Inflammatory macrophage (primary cell): ENCODE data around the gene TEX52.
A peak's percentile ranks its signal among the peaks of the same experiment; 100 is the strongest.
"Not testable (repeated sequence)": the region's sequence is repeated elsewhere in the genome, so short reads cannot be mapped to it uniquely, and the experiment has no call there.

Experiments used
- DNase-seq, 2 donors: peaks; one replicate each; pipeline ENCODE4 v3.0.0-alpha.2; 2020 to 2022
- total RNA-seq, 18 experiments: gene quantifications; one replicate each; lab custom pipeline; 2026; ENCODE audit warnings: mixed read lengths in 6 of 18, inconsistent platforms in 2 of 18; lab: John Stamatoyannopoulos, UW

Gene TEX52
- 0 to 0.04 (median 0) reads per million in 18 experiments for total RNA-seq

DNA sequence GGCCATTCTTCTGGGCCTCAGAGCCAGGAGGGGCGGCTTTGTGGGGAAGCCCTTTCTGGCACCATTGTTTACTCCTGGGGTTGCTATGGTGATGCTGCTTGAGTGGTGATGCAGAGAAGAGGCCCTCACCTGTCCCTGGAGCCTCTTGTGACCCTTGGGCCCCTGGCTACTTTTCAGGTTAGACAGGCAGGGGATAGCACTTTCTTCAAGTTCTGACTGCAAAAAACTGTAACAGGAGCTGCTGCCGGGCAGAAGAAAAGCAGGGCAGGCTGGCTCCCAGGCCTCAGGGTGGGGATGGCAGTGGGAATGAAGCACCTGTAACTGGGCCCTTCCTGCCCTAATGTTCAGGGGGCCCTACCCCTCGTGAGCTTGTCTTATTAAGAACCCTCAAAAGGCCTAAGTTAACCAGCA is at the start of gene TEX52:
Gene TEX52, minus strand, starts transcription at position 19 of the 411 bp plus-strand sequence. Its CDS starts 13 bp downstream, at position 6.
- no peak for DNase-seq

DNA sequence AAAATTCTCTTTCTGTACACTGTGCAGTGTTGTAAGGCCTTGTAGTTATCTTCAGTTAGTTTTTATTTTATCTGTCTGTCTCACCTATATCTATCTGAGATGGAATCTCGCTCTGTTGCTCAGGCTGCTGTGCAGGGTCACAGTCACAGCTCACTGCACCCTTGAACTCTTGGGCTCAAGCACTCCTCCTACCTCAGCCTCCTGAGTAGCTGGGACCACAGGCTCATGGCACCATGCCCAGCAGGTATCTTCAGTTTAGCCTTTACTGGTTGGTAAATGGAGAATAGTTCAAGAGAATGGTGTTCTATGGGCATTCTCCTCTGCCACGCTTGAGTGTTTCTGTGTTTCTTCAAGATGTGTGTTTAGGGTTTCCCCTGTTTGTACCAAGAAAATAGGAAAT is 47.4 kb upstream of the TEX52 start:
- no peak for DNase-seq

DNA sequence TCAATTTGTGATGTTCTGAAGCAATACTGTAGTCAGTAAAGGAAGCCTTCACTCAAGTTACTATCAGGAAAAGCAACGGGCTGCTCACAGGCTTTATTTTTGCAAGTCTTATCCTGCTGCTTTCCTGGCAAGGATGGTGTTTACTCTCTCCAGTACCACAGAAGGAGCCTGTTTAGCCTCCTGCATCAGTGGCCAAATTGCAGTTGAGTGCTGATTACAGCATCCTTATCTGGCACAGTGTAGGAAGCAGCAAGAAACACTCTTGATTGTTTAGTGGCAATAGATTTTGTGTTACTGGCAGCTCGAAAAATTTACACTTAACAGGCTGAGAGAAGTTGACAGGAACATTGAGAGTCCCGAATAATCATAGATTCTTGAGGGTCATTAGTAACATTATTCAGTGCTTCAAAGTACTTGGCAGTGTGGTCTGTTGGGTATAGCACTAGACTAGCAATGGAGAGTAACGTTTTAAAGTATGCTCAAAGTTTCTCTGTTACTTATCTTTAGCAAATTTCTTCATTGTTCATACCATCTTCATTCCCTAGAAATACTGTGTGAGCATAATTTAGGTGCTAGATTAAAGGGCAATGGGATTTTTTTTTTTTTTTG is 45.5 kb upstream of the TEX52 start:
- no peak for DNase-seq

DNA sequence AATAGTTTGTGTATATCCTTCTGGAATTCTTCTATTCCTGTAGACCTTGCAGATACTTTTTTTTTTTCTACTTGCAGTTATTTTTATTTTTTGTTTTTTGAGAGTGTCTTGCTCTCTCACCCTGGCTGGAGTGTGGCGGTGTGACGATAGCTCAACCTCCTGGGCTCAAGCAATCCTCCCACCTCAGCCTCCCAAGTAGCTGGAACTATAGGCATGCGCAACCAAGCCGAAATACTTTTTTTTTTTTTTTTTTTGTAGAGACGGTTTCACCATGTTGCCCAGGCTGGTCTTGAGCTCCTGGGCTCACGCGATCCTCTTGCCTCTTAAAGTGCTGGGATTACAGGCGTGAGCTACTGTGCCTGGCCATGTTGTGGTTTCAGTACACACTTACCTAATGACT is 43.8 kb upstream of the TEX52 start:
- no peak for DNase-seq

DNA sequence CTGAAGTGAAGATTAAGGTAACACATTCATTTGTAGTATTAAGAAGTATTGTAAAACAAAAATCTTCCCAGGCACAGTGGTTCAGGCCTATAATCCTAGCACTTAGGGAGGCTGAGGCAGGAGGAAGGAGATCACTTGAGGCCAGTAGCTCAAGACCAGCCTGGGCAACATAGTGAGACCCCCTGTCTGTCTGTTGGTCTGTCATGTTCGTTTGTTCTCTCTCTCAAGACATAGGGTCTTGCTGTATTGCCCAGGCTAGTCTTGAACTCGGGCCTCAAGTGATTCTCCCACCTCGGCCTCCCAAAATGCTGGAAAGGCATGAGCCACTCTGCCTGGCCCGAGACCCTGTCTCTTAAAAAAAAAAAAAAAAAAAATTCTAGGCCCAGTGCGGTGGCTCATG is 40.6 kb upstream of the TEX52 start:
- DNase-seq, result no peak

DNA sequence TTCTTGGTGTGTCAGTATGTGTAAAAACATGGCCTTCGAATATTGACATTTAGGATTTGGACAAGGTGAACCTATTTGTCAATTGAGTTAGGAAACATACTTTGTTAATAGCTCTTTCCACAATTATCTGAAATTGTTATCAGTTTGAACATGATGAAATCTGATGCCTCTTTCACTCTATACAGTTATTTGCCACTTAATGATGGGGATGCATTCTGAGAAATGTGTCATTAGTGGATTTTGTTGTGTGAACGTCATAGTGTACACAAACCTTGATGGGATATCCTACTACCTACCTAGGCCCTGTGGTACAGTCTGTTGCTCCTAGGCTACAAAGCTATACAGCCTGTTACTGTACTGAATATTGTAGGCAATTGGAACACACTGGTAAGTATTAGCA is 38.7 kb upstream of the TEX52 start:
- no peak for DNase-seq

DNA sequence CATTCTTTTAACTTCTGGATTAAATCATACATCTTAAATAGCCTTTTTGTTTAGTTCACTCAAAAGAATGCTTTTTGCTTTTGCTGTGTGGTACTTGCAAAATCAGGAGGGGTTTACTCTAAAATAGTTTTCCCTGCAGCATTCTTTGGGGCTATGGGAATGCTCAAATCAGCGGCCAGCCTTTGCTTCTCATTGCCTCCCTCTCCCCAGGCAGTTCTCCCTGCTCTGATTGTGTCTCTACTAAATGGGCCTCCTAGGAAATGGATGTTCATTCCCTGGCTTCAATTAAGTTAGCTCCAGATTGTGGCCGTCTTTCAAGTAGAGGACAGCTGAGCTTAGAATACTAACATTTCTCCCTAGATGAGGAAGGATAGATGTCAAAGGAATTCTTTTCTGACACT is 38.2 kb upstream of the TEX52 start:
- no peak for DNase-seq

DNA sequence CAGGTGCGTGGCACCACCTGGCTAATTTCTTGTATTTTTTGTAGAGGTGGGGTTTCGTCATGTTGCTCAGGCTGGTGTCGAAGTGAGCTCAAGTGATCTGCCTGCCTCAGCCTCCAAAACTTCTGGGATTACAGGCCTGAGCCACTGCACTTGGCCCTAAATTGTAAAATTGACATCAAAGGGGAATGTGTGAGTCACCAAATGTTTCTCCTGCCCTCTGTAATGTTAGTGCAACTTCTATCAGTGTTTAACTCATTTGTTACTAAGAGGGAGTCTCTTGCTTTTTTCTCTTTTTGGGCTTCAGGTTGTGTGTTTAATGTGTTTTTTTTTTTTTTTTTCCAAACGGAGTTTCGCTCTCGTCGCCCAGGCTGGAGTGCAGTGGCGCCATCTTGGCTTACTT is 36.2 kb upstream of the TEX52 start:
- no peak for DNase-seq

DNA sequence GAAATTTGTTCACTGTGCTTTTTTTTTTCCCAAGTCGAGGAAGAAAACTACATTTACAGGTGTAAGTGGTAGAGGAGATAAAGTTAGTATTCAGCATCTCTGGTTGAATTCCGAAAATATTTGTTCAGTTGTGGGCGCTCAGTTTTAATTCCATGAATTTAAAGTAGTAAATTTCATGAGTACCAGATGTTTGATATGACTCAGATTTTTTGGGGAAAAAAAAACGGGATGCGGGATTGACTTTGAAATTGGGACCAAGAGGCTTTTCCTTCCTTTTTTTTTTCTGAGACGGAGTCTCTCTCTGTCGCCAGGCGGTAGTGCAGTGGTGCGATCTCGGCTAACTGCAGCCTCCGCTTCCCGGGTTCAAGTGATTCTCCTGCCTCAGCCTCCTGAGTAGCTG is 35.4 kb upstream of the TEX52 start:
- DNase-seq, result no peak

DNA sequence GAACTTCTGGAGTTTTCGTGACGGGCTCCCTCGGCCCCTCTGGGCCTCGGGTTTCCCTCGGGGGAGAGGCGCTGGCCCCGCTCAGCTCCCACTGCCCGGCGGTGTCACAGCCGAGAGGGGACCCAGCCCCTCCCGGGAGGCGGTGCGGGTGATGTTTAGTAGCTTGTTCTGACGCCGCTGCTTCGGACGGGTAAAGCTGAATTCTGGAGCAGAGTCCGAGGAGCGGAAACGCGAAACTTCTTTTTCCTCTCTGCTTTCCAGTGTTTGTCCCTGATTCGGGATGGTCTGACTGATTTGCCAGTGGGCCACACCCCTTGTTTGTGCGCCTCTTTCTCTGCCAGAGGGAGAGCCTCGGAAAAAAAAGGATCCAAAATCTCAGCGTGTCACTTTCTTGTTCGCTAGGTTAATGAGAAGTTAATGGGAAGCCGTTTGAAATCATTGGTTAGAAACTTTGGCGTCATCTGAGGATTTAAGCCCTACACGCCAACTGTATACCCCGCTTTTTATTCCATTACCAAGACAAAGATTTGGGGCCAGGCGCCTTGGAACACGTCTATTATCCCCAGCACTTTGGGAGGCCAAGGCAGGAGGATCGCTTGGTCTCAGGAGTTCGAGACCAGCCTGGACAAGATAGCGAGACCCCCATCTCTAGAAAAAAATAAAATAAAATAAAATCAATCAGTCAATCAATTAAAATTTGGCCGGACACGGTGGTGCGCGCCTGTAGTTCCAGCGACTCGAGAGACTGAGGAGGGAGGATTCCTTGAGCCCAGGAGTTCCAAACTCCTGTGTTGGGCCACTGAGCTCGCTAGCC is 34.6 kb upstream of the TEX52 start:
- peak; percentile 2 to 10 for DNase-seq

DNA sequence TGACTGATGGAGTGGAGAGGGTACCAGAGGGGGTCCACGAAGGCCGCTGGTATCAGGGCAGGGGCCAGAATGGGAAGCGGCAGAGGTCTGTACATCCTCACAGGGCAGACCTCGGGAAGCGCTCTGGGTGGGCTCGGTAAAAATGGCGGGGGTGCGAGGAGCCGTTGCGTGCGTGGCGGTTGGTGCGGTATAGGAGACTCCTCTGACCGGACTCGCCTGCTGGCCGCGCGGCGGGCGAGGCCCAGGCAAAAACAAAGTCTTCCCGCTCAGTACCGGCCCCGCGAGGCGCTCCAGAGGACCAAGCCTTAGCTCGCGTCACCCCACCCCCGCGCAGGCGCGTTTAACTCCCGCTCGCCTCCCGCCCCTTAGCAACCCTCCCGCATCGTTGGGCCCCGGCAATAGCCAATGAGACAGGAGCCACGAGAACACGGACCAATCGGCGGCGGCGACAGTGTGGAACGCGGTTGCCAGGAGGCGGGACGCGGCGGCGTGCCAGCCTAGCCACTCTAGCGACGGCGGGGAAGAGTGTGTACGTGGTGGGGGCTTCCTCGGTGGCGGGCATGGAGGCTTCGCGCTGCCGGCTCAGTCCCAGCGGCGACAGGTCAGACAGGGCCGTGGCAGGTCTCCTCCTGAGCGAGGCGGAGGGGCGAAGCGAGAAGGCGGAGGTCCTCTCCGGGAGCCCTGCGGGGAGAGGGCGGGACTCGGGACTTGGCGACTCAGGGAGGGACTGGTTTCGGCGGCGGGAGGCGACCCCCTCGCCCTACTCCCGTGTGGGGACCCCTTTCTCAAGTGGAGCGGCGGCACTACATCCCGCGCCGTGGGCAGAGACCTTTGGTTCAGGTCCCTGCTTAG is 33.8 kb upstream of the TEX52 start, which contains the start of gene TULP3:
Gene TULP3, plus strand, starts transcription at position 504 of the 852 bp plus-strand sequence. Its CDS starts 57 bp downstream, at position 561.
- DNase-seq, result peak; percentile 97

DNA sequence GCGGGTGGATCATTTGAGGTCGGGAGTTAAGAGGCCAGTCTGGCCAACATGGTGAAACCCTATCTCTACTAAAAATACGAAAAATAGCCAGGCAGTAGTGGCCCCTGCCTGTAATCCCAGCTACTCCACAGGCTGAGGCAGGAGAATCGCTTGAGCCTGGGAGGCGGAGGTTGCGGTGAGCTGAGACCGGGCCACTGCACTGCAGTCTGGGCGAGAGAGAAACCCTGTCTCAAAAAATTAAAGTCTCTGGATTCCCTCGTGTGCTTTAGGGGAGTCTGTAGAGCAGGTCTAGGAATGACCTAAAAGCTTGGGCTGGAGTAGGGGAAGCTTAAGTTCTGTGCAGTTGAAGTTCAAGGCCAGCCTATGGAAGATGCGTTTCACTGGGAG is 33.2 kb upstream of the TEX52 start:
- no peak for DNase-seq

DNA sequence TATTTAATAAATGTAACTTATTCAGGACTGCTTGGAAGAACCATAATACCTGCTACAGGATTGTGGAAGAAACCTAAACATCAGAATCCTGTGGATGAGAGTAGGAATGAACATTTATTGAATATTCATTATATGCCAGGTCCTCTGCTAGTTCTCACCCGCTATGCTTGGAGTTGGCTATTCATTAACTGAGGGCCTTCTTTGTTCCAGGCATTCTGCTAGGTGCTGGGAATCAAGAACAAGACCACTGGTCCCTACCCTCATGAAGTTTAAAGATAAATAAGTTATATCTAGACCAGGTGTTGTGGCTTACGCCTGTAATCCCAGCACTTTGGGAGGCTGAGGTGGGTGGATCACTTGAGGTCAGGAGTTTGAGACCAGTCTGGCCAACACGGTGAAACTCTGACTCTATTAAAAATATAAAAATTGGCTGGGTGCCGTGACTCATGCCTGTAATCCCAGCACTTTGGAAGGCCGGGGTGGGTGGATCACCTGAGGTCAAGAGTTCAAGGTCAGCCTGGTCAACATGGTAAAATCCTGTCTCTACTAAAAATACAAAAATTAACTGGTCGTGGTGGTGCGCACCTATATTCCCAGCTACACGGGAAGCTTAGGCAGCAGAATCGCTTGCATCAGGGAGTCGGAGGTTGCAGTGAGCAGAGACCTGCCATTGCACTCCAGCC is 30.1 kb upstream of the TEX52 start:
- DNase-seq, result no peak

DNA sequence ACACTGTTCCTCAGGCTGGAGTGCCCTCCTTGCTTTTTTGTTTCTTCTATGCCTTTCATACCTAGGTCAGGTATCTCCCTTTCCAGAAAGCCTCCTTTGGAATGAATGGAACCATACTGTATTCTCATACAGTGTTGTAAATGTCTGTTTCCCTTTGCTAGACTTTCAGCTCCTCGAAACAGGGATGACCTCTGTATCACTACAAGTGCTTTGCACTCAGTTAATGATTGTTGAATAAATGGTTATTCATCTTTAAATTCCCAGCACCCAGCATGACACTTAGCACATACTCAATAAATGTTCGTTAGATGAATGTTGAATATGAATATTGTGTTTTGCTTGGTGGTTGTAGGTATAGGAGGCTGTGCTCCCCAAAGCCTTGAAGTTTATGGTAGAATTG is 28.0 kb upstream of the TEX52 start:
- no peak for DNase-seq

DNA sequence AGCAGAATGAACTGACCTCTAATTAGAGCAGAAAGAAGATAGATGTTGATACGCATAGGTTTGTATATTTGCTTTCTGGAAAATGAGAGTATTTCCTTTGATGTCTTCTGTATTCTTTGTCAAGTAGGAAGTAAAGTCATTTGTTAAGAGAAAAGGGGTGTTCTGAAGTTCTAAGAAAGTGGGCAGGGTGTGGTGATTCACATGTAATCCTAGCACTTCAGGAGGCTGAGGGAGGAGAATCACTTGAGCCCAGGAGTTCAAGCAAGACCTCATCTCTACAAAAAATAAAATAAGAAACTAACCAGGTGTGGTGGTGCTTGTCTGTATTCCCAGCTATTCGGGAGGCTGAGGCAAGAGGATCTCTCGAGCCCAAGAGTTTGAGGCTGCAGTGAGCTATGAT is 23.0 kb upstream of the TEX52 start:
- peak in 1 of 2 donors; percentile 12 for DNase-seq

DNA sequence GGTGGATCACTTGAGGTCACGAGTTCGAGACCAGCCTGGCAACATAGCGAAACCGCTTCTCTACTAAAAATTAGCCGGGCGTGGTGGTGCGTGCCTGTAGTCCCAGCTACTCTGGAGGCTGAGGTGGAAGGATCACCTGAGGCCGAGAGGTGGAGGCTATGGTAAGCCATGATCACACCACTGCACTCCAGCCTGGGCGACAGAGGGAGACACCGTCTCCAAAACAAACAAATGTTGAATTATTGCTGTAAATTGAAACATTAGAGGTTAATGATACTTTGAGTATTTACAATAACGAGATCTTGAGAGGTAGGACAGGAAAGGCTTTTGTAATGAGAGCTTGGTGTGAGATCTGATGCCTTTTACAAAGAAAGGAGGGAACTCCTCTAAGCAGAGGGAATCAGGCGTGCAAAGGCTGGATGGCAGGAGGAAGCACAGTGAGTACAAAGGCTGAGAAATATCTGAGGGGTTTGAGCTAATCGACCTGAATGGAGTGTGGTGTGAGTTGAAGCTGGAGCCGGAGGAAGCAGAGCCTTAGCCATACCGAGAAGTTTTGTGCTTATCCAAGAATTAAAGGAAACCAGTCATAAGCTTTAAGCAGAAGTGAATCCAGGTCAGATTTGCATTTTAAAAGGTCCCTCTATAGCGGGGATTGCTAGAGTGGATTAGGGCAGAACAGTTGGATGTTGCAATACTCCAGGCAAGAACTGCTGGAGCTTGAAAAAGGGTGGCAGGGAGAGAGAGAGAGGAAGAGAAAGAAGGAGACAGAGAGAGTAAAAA is 21.3 kb upstream of the TEX52 start:
- peak; percentile 77 to 90 for DNase-seq

DNA sequence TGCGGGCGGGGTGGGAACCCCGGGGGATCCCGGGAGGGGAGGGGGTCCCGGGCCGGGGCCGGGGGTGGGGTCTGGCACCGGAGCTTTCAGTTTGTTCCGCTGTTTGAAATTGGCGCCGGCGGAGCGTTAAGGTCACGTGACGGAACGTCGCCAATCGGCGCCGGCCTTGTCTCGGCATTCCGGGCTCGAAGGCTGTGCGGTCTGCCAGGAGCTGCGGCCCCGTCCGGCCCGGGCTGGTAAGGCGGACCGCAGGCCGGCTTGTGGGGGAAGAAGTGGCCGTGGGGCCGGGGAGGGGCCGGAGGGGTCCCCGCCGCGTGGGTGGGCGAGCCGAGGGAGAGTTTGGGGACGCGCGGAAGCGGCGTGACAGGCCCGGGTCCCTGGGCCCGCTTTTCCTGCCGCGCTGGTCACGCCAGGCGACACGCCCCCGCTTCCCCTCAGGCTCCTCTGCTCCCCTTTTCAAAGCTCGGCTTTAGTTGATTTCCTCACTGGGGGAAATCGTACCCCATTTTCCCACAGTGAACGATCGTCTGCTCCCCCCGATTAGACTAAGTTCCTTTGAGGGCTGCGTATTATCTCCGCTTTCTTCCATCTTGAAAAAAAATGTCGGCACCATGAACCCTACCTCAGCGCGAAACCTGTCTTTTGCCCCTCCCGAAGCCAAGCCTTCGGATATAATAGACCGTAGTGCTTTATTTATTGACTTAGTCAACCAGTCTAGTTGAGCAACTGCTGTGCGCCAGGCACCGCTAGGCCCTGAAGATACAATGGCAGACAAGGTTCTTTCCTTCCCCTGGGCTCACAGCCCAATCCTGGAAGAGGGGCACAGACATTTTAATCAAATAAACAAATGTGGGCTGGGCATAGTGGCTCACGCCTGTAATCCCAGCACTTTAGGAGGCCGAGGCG is 20.5 kb upstream of the TEX52 start, which contains the start of the genes FOXM1 and RHNO1:
Gene FOXM1, minus strand, starts transcription at position 128 of the 906 bp plus-strand sequence. CDS start 2,696 bp downstream, outside the sequence.
Gene RHNO1, plus strand, starts transcription at position 177 of the 906 bp plus-strand sequence. CDS start 8,144 bp downstream, outside the sequence.
- peak; percentile 85 to 90 for DNase-seq

DNA sequence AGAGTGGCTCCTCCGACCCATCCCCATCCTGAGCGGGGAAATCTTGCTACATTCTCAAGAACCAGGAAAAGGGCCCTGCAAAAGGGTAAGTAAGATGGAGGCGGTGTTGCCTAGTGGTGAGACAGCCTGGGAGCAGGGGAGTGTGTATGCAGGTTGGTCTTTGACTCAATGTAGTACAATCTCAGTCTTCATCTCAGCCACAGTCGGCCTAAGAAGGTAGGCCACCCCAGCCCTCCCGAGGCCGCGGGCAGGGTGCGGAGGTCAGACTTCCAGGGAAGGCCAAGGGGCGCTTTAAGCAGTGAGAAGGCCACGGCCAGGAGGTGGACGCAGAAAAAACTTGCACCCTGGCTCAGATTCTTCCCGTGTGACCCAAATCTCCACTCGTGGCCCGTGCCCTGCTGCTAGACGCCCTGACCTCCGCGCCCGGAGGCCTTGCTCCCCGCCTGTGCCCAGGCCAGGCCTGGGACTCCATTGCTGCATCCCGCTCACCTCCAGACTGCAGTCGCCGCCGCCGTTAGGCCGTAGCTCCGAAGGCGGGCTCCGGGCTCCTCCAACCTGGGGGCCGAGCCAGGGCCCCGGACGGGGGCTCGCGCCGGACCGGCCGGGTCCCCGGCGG is 19.7 kb upstream of the TEX52 start:
- DNase-seq, result peak in 1 of 2 donors; percentile 11

DNA sequence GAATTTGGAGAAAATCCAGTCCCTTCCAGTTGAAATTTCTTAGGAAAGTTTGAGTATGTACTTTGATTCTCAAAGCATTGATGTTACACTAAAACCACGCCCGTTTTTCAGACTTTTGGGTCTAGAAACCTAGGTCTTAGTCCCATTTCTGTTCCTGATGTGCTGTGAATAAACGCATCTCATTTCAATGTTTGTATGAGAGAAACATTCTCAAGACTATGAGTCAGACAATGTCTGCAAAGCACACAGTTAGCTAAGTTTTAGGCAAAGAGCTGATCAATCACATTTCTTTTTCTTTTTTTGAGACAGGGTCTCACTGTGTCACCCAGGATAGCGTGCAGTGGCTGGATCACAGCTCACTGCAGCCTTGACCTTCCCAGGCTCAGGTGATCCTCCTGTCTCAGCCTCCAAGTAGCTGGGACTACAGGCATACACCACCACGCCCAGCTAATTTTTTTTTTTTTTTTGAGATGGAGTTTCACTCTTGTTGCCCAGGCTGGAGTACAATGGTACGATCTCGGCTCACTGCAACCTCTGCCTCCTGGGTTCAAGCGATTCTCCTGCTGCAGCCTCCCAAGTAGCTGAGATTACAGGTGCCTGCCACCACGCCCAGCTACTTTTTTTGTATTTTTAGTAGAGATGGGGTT is 12.3 kb upstream of the TEX52 start:
- DNase-seq, result not testable (repeated sequence)
